Measurements from ENCODE around the gene GLT8D2.

GLT8D2 gene

GRCh38 chr12:103962493-103962892 lies 87.5 kb downstream of the GLT8D2 start:
- DNase-seq = no peak
- in situ Hi-C loops (cut with MboI; ENCODE audit: low pct_unique_long_range_greater_than_20kb, low sequenced_read_pairs) = no loop called here

GRCh38 chr12:103960616-103961227 lies 89.3 kb downstream of the GLT8D2 start:
- in situ Hi-C loops (cut with MboI; ENCODE audit: low pct_unique_long_range_greater_than_20kb, low sequenced_read_pairs) = no loop called here
- no peak for DNase-seq

- no peak for DNase-seq
- in situ Hi-C loops (cut with MboI; ENCODE audit: low pct_unique_long_range_greater_than_20kb, low sequenced_read_pairs) = no loop called here
Measured at GRCh38 chr12:103958621-103959020, 91.4 kb downstream of the GLT8D2 start.

GRCh38 chr12:103957865-103958388 lies 92.1 kb downstream of the GLT8D2 start:
- DNase-seq = no peak
- in situ Hi-C loops (cut with MboI; ENCODE audit: low pct_unique_long_range_greater_than_20kb, low sequenced_read_pairs) = no loop called here

GRCh38 chr12:103956509-103957027 lies 93.4 kb downstream of the GLT8D2 start:
- in situ Hi-C loops (cut with MboI; ENCODE audit: low pct_unique_long_range_greater_than_20kb, low sequenced_read_pairs) = no loop called here
- no peak for DNase-seq

- DNase-seq = peak; percentile 43
- in situ Hi-C loops (cut with MboI; ENCODE audit: low pct_unique_long_range_greater_than_20kb, low sequenced_read_pairs) = no loop called here
Measured at GRCh38 chr12:103955811-103956508, 94.0 kb downstream of the GLT8D2 start.

GRCh38 chr12:103952497-103952896 lies 97.5 kb downstream of the GLT8D2 start:
- in situ Hi-C loops (cut with MboI; ENCODE audit: low pct_unique_long_range_greater_than_20kb, low sequenced_read_pairs) = no loop called here
- DNase-seq = no peak

GRCh38 chr12:103948746-103949406 lies 101.1 kb downstream of the GLT8D2 start:
- in situ Hi-C loops (cut with MboI; ENCODE audit: low pct_unique_long_range_greater_than_20kb, low sequenced_read_pairs) = no loop called here
- no peak for DNase-seq

GRCh38 chr12:103947871-103948555 lies 102.0 kb downstream of the GLT8D2 start:
- in situ Hi-C loops (cut with MboI; ENCODE audit: low pct_unique_long_range_greater_than_20kb, low sequenced_read_pairs) = no loop called here
- DNase-seq = no peak

- DNase-seq = no peak
- in situ Hi-C loops (cut with MboI; ENCODE audit: low pct_unique_long_range_greater_than_20kb, low sequenced_read_pairs) = no loop called here
Measured at GRCh38 chr12:103944964-103945363, 105.0 kb downstream of the GLT8D2 start.
